HepG2 (cell line): ENCODE measurements around the gene RHOT2. TPM values are rescaled to one million over a fixed set of nuclear protein-coding genes. Genes with fewer than 3 reads are reported as not detected.
A peak's percentile ranks its signal among the peaks of the same experiment; 100 is the strongest.

ENCODE experiments used
- ARNT2 ChIP-seq: sonication (generic); formaldehyde crosslinking; IDR thresholded peaks from 2 replicates; pipeline ENCODE4 v1.8.0; 2022; ENCODE audit warnings: mild to moderate bottlenecking, low read depth, missing genetic modification reagents, moderate library complexity
- NR2C2 ChIP-seq: sonication (generic); formaldehyde crosslinking; IDR thresholded peaks from 2 replicates; pipeline ENCODE4 v1.4.0; 2020; ENCODE audit warnings: missing genetic modification reagents, mild to moderate bottlenecking, moderate library complexity, borderline replicate concordance
- NR2F1 ChIP-seq, 2 experiments: fragments of 450-650 bp in 1 of 2; formaldehyde crosslinking in 1 of 2; IDR thresholded peaks; 2 replicates each; pipeline versions ENCODE4 v1.5.0 to v1.6.1; 2016 to 2020; ENCODE audit warnings: mild to moderate bottlenecking in 1 of 2, missing compliant biosample characterization in 1 of 2, missing genetic modification reagents in 1 of 2, moderate library complexity in 1 of 2
- PBX2 ChIP-seq: IDR thresholded peaks from 2 replicates; pipeline ENCODE4 v1.6.1; 2016; ENCODE audit warnings: control low read depth
- PRDM10 ChIP-seq: sonication (generic); formaldehyde crosslinking; IDR thresholded peaks from 2 replicates; pipeline ENCODE4 v1.4.0; 2020; ENCODE audit warnings: low read depth, missing genetic modification reagents
- RBM39 ChIP-seq: fragments of 200-400 bp; formaldehyde crosslinking; IDR thresholded peaks from one replicate; pipeline ENCODE4 v1.6.1; 2018; ENCODE audit warnings: antibody characterized with exemption, mild to moderate bottlenecking, low read depth, low read length; ENCODE audit not compliant: poor library complexity, severe bottlenecking
- RXRB ChIP-seq: IDR thresholded peaks from 2 replicates; pipeline ENCODE4 v1.6.1; 2016; ENCODE audit warnings: borderline replicate concordance, missing genetic modification reagents, missing compliant biosample characterization
- SMAD1 ChIP-seq: sonication (generic); formaldehyde crosslinking; IDR thresholded peaks from 2 replicates; pipeline ENCODE4 v1.4.0; 2020; ENCODE audit warnings: missing genetic modification reagents, low read depth, mild to moderate bottlenecking, borderline replicate concordance
- SNAPC4 ChIP-seq: sonication (generic); formaldehyde crosslinking; IDR thresholded peaks from 2 replicates; pipeline ENCODE4 v1.4.0; 2020; ENCODE audit warnings: mild to moderate bottlenecking, missing genetic modification reagents
- TFAP4 ChIP-seq: sonication (generic); IDR thresholded peaks from 2 replicates; pipeline ENCODE4 v1.6.1; 2016; ENCODE audit warnings: low read depth, borderline replicate concordance
- ZNF552 ChIP-seq: sonication (generic); formaldehyde crosslinking; IDR thresholded peaks from 2 replicates; pipeline ENCODE4 v1.9.0; 2022; ENCODE audit warnings: missing genetic modification reagents, mild to moderate bottlenecking, borderline replicate concordance
- ZNF704 ChIP-seq: sonication (generic); formaldehyde crosslinking; IDR thresholded peaks from 2 replicates; pipeline ENCODE4 v1.8.1; 2023; ENCODE audit warnings: mild to moderate bottlenecking, inconsistent platforms, moderate library complexity, missing genetic modification reagents, borderline replicate concordance
- ZNF781 ChIP-seq: sonication (generic); formaldehyde crosslinking; IDR thresholded peaks from 2 replicates; pipeline ENCODE4 v1.5.1; 2020; ENCODE audit warnings: borderline replicate concordance, mild to moderate bottlenecking, missing genetic modification reagents; ENCODE audit errors: not compliant biosample characterization
- ZNF782 ChIP-seq: sonication (generic); formaldehyde crosslinking; IDR thresholded peaks from 2 replicates; pipeline ENCODE4 v1.4.0; 2020; ENCODE audit warnings: missing genetic modification reagents, mild to moderate bottlenecking, borderline replicate concordance
- polyA plus RNA-seq, 8 experiments: library from polyadenylated mRNA; depleted of rRNA in 3 of 8; stranded (reverse) in 7 of 8; unstranded in 1 of 8; fragments of >200 nt; fragmentation: Illumina TruSeq in 4 of 8; extraction: Trizol in 4 of 8; gene quantifications; 2 replicates each; pipeline versions ENCODE4 v1.2.1 to v1.2.3, GENCODE V29; 2011 to 2016; ENCODE audit warnings: low read depth in 4 of 8, missing spikeins in 1 of 8, mixed read lengths in 1 of 8; ENCODE audit not compliant: insufficient read depth in 1 of 8
- total RNA-seq, 5 experiments: library from RNA; depleted of rRNA; stranded (reverse); fragments of >200 nt; fragmentation: Illumina TruSeq; extraction: Trizol; gene quantifications; 2 replicates each; pipeline ENCODE4 v1.2.3, GENCODE V29; 2016; ENCODE audit warnings: low read depth in 1 of 5

The RHOT2 gene
- total and polyA plus RNA-seq, 2 of the 13 experiments (the other 11 are each of a cell fraction or from before 2014, with no cell fraction given): 63.6 to 76.9 TPM

GRCh38 chr16:716200-716568 lies 48.3 kb downstream of the RHOT2 start (continued):
- TF ChIP-seq PRDM10 (CRISPR knock-in tag) (no peak), ZNF781 (no peak), ZNF552 (CRISPR knock-in tag) (no peak), ZNF704 (CRISPR knock-in tag) (no peak), ZNF782 (CRISPR knock-in tag) (peak; percentile 64; the same call in 1 of the 2 replicates), SMAD1 (CRISPR knock-in tag) (no peak; the same call in 1 of the 2 replicates), RBM39 (no peak), SNAPC4 (CRISPR knock-in tag) (no peak), TFAP4 (peak; percentile 10; the same call in 1 of the 2 replicates), PBX2 (no peak), RXRB (CRISPR knock-in tag) (peak; percentile 46; the same call in 1 of the 2 replicates), NR2F1 (CRISPR knock-in tag; IDR thresholded peaks at IDR 0.05) (0 out of 4 replicates have a peak, but pooled peaks have one; percentile 13 to 24), ARNT2 (no peak), NR2C2 (peak; percentile 54)
